IPS-20b (cell line): Measurements from ENCODE around the gene ERCC2.
"Not testable (repeated sequence)": the region's sequence is repeated elsewhere in the genome, so short reads cannot be mapped to it uniquely, and the experiment has no call there.

ENCODE experiments used
- H3K27ac ChIP-seq: one replicate; pipeline ENCODE4 v1.5.1; 2013; ENCODE audit warnings: low read length
- H3K27me3 ChIP-seq: 2 replicates; pipeline ENCODE4 v1.6.1; 2013; ENCODE audit warnings: mild to moderate bottlenecking, low read length, inconsistent platforms; ENCODE audit not compliant: insufficient read depth
- H3K36me3 ChIP-seq: 2 replicates; pipeline ENCODE4 v1.6.1; 2013; ENCODE audit warnings: low read depth, mild to moderate bottlenecking, inconsistent platforms, low read length, moderate library complexity; ENCODE audit not compliant: insufficient read depth
- H3K4me1 ChIP-seq: 2 replicates; pipeline ENCODE4 v1.6.1; 2013; ENCODE audit warnings: mild to moderate bottlenecking, control low read depth, inconsistent platforms, low read length, moderate library complexity; ENCODE audit not compliant: insufficient read depth
- H3K4me3 ChIP-seq: 2 replicates; pipeline ENCODE4 v1.5.1; 2013; ENCODE audit warnings: mild to moderate bottlenecking, low read length, inconsistent platforms
- H3K9ac ChIP-seq: 2 replicates; pipeline ENCODE4 v1.6.1; 2013; ENCODE audit warnings: low read depth, mild to moderate bottlenecking, inconsistent platforms, low read length, moderate library complexity
- H3K9me3 ChIP-seq: 2 replicates; pipeline ENCODE4 v1.6.1; 2013; ENCODE audit warnings: mild to moderate bottlenecking, low read depth, low read length, inconsistent platforms; ENCODE audit not compliant: insufficient read depth

The ERCC2 gene

DNA sequence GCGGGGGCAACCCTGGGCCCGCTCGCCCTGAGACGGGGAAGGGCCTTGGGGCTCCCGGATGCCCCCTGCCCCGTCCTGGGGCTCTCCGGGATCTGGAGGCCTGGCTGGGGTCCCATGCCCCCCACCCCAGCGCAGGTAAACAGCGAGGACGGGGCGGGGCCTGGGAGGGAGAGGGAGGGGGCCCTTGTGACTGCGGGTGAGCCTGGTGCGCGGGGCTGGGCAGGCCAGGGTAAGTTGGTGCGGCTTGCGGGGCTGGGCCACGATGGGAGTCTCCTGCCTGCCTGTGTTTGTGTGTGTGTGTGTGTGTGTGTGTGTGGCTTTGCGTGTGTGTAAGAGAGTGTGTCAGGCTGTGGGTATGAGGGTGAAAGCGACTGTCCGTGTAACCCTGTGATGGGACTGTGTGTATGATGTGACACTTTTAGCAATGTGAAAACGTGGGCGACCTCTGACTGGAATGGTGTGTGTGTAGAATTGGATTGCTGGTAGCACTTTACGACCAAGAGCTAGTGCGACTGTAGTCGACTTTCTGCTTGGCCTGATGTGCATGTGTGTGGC, 29.4 kb downstream of the ERCC2 start:
- H3K4me1 ChIP-seq, result no peaks in the 10 kb centered on the region
- peaks cover 38% of the 10 kb centered on the region for H3K27me3 ChIP-seq
- peak overlapping the region; percentile 65 for H3K4me3 ChIP-seq
- H3K9ac ChIP-seq, result no peak overlapping the region
- no peak overlapping the region for H3K27ac ChIP-seq
- H3K9me3 ChIP-seq, result no peaks in the 10 kb centered on the region
- H3K36me3 ChIP-seq, result no peaks in the 10 kb centered on the region

DNA sequence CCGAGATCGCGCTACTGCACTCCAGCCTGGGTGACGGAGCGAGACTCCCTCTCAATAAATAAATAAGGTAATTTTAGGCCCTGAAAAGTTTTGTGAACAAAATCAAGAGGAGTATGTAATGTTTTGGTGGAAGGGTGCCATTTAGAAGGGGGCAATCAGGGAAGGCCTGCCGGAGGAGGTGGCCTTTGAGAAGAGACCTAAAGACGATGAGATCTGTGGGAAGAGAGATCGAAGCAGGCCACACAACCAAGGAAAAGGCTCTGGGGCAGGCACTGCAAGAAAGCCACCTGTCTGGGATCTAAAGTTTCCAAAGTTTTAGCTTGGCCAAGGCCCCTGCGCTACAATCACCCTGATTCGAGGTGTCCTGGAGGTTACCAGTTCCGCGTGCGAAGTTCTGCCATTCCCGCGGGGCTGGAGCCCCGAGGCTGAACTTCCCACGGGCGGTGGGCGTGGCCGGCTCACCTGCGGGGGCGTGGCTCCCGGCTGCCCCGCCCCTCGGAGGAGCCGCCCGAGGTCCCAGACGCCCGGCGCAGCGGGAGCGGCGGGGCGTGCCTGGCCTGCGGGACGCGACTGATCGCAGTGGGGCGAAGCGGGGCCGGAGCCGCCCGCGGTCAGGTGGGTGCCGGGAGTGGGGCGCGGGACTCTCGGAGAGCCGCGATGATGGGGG, 30.0 kb downstream of the ERCC2 start, which contains the start of gene KLC3:
Gene KLC3 (plus strand): TSS at position 519 of the 667 bp plus-strand sequence. CDS start 4,792 bp downstream, outside the sequence.
- H3K4me1 ChIP-seq, result no peaks in the 10 kb centered on the region
- peak within 1 kb of the TSS; percentile 65 for H3K4me3 ChIP-seq
- H3K9ac ChIP-seq, result no peak within 1 kb of the TSS

DNA sequence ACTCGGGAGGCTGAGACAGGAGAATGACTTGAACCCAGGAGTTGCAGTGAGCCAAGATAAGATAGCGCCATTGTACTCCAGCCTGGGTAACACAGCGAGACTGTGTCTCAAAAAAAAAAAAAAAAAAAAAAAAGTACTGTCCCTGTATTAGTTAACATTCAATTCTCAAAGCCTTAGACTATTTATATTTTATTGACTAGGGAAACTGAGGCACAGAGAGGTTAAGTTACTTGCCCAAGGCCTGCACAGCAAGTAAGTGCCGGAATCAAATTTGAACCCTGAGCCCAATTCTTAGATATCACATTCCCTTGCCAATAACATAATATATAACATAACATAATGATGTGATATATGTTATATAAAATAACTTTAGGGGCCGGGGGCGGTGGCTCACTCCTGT, 30.7 kb downstream of the ERCC2 start:
- Histone ChIP-seq H3K27ac (no peak overlapping the region), H3K4me3 (no peak overlapping the region), H3K9me3 (no peaks in the 10 kb centered on the region), H3K4me1 (no peaks in the 10 kb centered on the region), H3K36me3 (no peaks in the 10 kb centered on the region), H3K27me3 (peaks cover 38% of the 10 kb centered on the region), H3K9ac (no peak overlapping the region)

More for the DNA sequence above, 30.0 kb downstream of the ERCC2 start, which contains the start of gene KLC3:
- Histone ChIP-seq H3K27me3 (peaks cover 38% of the 10 kb centered on the region), H3K9me3 (no peaks in the 10 kb centered on the region), H3K36me3 (no peaks in the 10 kb centered on the region), H3K27ac (no peak within 1 kb of the TSS)

DNA sequence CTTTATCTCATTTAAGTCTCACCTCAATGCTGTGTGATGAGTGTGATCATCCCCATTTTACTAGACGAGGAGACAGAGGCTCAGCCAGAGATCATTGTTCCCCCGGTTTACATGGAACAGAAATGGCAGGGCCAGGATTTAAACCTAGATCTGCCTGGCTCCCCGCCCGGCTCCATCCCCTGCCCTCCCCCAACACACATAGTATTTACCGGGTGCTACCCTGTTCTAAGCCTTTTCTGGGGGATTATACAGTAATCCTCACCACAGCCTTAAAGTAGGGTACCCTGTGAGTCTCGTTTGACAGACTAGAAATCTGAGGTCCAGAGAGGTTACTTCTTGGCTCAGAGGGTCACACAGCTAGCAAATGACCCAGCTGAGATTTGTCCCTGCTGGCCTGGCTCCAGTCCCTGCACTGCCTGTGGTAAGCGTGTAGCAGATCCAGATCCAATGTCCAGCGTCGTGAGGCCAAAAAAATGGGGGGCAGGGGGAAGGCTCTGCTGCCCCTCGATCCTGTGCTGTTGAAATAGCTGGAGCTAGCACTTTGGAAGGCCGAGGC, 33.6 kb downstream of the ERCC2 start:
- Histone ChIP-seq H3K27me3 (peaks cover 24% of the 10 kb centered on the region), H3K4me1 (no peaks in the 10 kb centered on the region), H3K9ac (no peak overlapping the region), H3K4me3 (no peak overlapping the region), H3K27ac (no peak overlapping the region), H3K9me3 (no peaks in the 10 kb centered on the region), H3K36me3 (no peaks in the 10 kb centered on the region)

DNA sequence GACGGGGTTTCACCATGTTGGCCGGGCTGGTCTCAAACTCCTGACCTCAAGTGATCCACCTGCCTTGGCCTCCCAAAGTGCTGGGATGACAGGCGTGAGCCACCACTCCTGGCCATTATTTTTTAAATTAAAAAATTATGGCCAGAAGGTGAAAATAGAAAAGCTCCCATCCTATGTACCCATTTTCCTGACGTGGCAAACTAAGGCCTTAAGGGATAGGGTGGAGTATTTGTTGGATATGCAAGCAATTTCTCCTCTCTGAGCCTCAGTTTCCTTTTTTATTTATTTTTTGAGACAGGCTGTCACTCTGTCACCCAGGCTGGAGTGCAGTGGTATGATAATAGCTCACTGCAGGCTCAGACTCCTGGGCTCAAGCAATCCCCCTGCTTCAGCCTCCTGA, 35.5 kb downstream of the ERCC2 start:
- not testable (repeated sequence) for H3K4me1 ChIP-seq, H3K9ac ChIP-seq, H3K4me3 ChIP-seq, H3K36me3 ChIP-seq, H3K27me3 ChIP-seq, H3K9me3 ChIP-seq, H3K27ac ChIP-seq

DNA sequence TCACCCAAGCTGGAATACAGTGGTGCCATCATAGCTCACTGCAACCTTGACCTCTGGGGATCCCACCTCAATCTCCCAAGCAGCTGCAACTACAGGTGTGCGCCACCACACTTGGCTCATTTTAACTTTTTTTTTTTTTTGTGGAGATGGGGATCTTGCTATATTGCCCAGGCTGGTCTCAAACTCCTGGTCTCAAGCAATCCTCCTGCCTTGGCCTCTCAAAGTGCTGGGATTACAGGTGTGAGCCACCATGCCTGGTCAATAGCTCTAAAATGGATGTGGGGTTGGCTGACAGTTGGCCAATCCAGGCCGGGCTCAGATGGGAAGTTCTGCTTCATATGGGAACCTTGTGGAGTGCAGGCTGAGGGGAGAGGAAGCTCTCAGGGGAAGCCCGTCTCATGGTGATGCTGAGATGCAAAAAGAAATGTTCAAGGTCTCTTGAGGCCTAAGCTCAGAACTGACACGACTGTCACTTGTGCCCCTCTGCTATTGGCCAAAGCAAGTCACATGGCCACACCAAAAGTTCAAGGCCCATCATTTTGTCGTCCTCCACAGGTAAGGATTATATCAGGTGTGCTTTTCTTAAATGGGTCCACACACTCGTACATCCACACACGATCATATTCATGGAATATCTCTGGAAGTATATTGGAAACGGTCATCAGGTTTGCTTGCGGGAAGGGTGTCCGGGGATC, 36.6 kb downstream of the ERCC2 start:
- no peak overlapping the region for H3K4me3 ChIP-seq
- H3K9ac ChIP-seq, result no peak overlapping the region
- no peaks in the 10 kb centered on the region for H3K36me3 ChIP-seq

DNA sequence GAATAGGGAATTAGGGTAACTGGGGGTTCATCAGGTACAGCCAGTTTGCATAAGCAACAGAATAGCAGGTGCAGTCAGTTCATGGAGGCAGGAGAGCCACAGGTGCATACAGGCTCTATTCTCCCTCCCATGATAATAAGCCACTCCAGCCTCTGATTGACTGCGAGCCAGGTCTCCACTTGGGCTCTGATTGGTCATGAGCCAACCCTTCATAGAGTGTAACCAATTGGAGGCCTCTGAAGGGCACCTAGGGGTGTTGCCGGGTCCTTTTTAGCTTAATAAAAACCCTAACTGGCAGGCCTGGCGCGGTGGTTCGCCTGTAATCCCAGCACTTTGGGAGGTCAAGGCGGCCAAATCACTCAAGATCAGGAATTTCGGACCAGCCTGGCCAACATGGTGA, 39.0 kb downstream of the ERCC2 start:
- no peak overlapping the region for H3K27ac ChIP-seq
- H3K9ac ChIP-seq, result no peak overlapping the region
- H3K36me3 ChIP-seq, result no peaks in the 10 kb centered on the region
- H3K9me3 ChIP-seq, result no peaks in the 10 kb centered on the region
- H3K27me3 ChIP-seq, result no peaks in the 10 kb centered on the region
- no peak overlapping the region for H3K4me3 ChIP-seq
- H3K4me1 ChIP-seq, result no peaks in the 10 kb centered on the region

More for the DNA sequence above, 36.6 kb downstream of the ERCC2 start:
- Histone ChIP-seq H3K27me3 (no peaks in the 10 kb centered on the region; the same call in 1 of the 2 replicates), H3K9me3 (no peaks in the 10 kb centered on the region), H3K4me1 (no peaks in the 10 kb centered on the region), H3K27ac (no peak overlapping the region)

DNA sequence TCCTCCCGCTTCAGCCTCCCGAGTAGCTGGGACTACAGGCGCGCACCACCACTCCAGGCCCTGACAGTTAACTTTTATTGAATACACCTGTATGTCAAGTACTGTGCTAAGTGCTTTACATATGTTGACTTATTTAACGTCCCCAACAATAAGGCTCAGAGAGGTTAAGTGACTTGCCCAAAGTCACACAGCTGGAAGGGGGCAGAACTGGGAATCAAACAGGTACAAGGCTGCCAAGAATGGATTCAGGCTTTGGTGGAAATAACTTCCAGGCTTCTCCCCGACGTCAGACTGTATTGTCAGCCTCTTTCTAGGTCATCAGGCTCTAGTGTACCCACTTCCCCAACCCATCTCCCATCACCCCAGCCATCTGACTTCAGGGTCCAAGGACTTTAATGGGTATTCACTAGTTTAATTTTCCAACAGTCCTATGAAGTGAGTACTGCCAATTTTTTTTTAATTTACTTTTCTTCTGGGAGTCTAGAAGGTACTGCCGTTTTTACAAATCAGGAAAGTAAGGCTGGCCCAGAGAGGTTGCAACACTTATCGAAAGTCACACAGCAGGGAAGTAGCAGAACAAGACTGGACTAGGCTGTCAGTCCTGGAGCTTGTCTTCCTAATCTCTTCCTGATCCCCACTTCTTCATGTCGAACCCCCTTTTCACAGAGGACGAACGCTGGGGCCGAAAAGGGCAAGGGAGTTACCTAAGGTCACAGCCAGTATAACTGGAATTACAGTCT, 42.8 kb downstream of the ERCC2 start:
- Histone ChIP-seq H3K27me3 (peaks cover 25% of the 10 kb centered on the region), H3K27ac (no peak overlapping the region), H3K4me1 (peaks cover 7% of the 10 kb centered on the region; the same call in 1 of the 2 replicates), H3K9ac (no peak overlapping the region), H3K9me3 (no peaks in the 10 kb centered on the region), H3K36me3 (no peaks in the 10 kb centered on the region), H3K4me3 (no peak overlapping the region)

DNA sequence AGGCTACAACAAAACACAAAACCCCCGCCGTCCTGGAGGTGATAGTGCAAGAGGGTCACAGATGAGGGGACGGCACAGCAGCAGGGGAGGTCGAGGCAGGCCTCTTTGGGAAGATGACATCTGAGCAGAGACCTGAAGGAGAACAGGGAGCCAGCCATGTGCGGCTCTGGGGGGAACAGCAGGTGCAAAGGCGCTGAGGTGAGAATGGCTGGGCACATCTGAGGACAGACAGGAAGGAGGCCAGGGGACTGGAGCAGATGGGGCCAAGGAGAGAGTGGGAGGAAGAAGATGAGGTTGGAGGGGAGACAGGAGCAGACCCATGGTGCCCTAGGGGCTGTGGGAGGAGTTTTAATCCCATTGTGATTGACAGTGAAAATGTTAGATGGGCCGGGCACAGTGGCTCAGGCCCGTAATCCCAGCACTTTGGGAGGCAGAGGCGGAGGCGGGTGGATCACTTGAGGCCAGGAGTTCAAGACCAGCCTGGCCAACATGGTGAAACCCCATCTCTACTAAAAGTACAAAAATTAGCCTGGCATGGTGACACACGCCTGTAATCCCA, 45.9 kb downstream of the ERCC2 start:
- H3K36me3 ChIP-seq, result no peaks in the 10 kb centered on the region
- H3K4me3 ChIP-seq, result peak overlapping the region; percentile 64; the same call in 1 of the 2 replicates
- peak overlapping the region; percentile 63; the same call in 1 of the 2 replicates for H3K9ac ChIP-seq
- H3K4me1 ChIP-seq, result peaks cover 7% of the 10 kb centered on the region; the same call in 1 of the 2 replicates
- H3K9me3 ChIP-seq, result no peaks in the 10 kb centered on the region
- H3K27ac ChIP-seq, result no peak overlapping the region
- H3K27me3 ChIP-seq, result peaks cover 31% of the 10 kb centered on the region

DNA sequence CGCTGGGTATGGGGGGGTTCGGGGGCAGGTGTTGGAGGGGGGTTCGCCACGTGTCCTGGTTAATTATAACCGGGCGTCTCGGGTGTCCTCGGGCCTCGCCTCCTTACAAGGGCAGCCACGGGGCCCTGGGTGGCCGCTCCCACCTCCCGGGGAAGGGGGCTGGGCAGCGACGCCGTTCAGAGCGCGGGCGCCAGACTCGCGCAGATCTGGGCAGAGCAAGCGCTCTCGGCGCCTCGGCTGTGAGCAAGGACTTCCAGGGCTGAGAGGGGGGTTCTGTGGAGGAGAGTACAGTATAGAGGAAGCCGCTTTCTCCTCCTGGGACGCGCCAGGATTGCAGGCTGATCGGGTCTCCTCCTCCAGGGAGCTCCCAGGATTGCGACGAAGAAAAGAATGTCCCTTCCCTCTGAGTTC, 46.7 kb downstream of the ERCC2 start:
- H3K36me3 ChIP-seq, result no peaks in the 10 kb centered on the region
- H3K4me3 ChIP-seq, result peak overlapping the region; percentile 64
- peak overlapping the region; percentile 63; the same call in 1 of the 2 replicates for H3K9ac ChIP-seq
- H3K9me3 ChIP-seq, result no peaks in the 10 kb centered on the region
- H3K27ac ChIP-seq, result no peak overlapping the region
- peaks cover 7% of the 10 kb centered on the region; the same call in 1 of the 2 replicates for H3K4me1 ChIP-seq
- peaks cover 37% of the 10 kb centered on the region for H3K27me3 ChIP-seq

DNA sequence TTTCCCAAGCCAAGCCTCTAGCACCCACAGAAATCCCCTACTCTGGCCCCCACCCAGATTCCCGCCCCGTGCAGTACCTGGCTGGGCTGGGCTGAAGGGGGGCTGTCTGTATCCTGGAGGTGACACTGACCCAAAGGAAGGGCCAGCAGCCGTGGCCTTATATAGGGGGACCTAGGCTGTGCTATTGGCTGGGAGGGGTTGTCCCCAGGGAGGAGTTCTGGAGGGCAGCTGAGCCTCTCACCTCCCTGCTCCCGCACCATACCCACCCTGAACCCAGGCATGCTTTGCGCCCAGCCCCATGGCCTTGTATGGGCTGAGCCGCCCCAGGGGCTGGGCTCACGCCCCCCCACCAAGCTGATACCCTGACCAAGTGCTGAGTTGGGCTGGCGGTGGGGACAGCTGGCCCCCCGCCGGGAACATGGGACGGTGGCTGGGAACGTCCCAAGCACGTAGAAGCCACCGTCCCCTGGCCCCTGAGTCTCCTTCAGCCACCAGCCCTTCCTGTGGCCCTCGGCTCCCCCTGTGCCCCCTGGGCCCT, 47.6 kb downstream of the ERCC2 start, which contains the start of gene CKM:
Gene CKM (minus strand): TSS at position 132 of the 538 bp plus-strand sequence. CDS start 3,162 bp downstream, outside the sequence.
- Histone ChIP-seq H3K9me3 (no peaks in the 10 kb centered on the region), H3K9ac (peak within 1 kb of the TSS; percentile 63; the same call in 1 of the 2 replicates), H3K4me1 (peaks cover 7% of the 10 kb centered on the region; the same call in 1 of the 2 replicates), H3K27ac (no peak within 1 kb of the TSS), H3K36me3 (no peaks in the 10 kb centered on the region), H3K4me3 (peak within 1 kb of the TSS; percentile 64), H3K27me3 (peaks cover 45% of the 10 kb centered on the region)
